ENCODE measurements around the gene CERS6.
"Not testable (repeated sequence)": the region's sequence is repeated elsewhere in the genome, so short reads cannot be mapped to it uniquely, and the experiment has no call there.

The CERS6 gene

GRCh38 chr2:168502852-168503251 lies 46.8 kb downstream of the CERS6 start:
- DNase-seq: not testable (repeated sequence)

DNA sequence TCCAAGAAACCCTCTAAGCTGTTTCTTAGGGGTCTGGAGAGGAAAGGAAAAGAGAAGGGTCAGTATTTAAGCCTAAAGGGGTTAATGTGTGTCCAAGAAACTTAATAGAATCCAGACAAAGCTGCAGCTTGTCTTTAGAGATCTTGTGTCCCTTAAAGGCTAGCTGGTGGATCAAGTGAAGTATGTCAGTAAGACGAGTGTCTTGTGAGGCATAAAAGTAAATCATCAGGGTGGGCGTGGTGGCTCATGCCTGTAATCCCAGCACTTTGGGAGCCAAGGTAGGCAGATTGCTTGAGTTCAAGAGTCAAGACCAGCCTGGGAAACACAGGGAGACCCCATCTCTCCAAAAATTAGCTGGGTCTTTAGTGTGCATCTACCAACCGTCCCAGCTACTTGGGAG lies 47.8 kb downstream of the CERS6 start:
- DNase-seq: no peak

GRCh38 chr2:168504323-168504722 lies 48.3 kb downstream of the CERS6 start:
- no peak for DNase-seq

GRCh38 chr2:168510125-168510756 lies 54.2 kb downstream of the CERS6 start:
- no peak for DNase-seq

DNA sequence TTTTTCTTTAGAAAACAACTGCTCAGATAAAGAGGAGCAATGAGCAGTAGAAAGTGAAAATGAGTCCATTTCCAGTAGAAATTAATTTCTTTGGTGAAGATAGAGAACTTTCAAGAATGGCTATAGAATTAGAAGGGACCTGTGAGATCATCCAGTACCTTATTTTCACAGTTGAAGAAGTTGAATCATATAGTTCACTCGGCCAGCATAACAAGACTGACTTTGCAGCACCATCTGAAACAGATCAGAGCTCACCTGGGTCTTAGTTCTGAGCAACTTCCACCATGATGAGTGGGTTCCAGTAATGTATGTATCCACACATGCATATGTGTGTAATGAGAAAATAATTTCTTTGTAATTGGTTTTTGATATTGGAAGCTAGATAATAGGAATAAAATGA lies 58.6 kb downstream of the CERS6 start:
- no peak for DNase-seq

GRCh38 chr2:168515502-168515901 lies 59.4 kb downstream of the CERS6 start:
- no peak for DNase-seq

DNA sequence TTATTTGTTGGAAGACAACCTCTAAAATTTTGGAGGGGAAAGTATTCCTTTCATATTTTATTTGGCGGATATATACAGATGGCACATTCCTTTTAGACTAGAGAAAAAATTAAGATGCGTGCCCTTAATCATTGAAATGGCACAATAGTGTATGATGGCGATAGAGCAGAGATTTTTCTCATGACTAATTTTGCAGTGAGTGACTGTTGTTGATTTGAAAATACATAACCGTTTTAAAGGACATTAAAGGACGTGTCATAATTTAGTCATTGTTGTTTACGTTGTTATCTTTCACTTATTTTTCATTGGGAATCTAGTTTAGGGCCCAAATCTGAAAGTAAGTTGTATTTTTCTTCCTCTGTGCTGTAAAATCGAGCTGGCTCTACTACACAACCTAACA lies 61.7 kb downstream of the CERS6 start:
- no peak for DNase-seq

GRCh38 chr2:168518555-168519066 lies 62.5 kb downstream of the CERS6 start:
- DNase-seq: no peak

- no peak for DNase-seq
Observed at GRCh38 chr2:168519534-168520308, 63.6 kb downstream of the CERS6 start.

- peak; percentile 45 for DNase-seq
Observed at GRCh38 chr2:168521053-168521741, 65.1 kb downstream of the CERS6 start.

DNA sequence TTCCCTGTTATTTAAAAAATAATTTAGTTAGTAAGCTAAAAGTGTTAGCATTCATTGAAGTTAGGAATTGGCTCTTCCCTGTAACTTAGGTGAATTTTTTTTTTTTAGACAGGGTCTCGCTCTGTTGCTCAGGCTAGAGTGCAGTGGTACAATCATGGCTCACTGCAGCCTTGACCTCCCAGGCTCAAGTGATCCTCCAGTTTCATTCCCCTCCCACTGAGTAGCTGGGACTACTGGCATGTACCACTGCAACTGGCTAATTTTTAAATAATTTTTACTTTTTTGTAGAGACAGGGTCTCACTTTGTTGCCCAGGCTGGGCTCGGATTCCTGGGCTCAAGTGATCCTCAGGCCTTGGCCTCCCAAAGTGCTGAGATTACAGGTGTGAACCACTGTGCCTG lies 66.4 kb downstream of the CERS6 start:
- DNase-seq: no peak

DNA sequence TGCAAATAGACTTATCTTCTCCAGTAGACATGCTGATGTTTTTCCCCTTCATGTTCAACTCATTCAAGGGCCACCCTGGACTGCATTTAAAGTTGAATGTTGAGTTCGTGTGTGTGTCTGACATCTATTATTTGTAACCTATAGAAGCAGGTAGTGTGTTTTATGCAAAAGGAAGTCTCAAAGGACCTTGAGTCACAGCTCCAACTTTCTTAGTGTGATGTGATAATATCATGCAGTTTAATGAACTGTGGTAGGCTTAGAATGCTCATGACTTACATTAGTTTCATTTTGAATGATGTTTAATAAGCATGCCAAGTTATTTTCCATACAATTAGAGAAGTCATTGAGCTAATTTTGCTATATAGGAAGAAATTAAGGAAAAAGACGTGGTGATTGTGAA lies 67.9 kb downstream of the CERS6 start:
- no peak for DNase-seq

- DNase-seq: no peak
Observed at GRCh38 chr2:168525020-168525419, 68.9 kb downstream of the CERS6 start.

- DNase-seq: no peak
Observed at GRCh38 chr2:168525716-168526446, 69.8 kb downstream of the CERS6 start.

DNA sequence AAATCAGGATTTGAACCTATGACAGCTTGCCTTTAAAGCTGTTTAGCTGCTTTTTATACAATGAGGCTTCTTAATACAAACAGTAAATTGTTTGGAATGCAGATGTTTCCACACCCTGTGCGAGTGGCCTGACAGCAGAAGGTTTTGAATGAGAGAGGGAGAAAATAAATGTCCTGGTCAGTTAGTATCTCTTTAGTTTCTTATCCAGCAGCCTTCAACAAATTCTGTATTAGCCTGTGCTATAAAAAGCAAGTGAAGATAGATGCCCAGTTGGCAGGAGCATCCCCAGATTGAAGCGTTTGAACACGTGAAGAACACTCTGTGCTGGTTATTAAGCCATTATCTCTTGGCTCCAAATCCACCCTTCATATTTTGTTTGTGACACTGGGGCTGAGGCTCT lies 70.6 kb downstream of the CERS6 start:
- no peak for DNase-seq

GRCh38 chr2:168528016-168528415 lies 71.9 kb downstream of the CERS6 start:
- DNase-seq: no peak

- no peak for DNase-seq
Observed at GRCh38 chr2:168528469-168528868, 72.4 kb downstream of the CERS6 start.

- DNase-seq: no peak
Observed at GRCh38 chr2:168529054-168529833, 73.2 kb downstream of the CERS6 start.

GRCh38 chr2:168529900-168530561 lies 74.0 kb downstream of the CERS6 start:
- DNase-seq: no peak

- DNase-seq: no peak
Observed at GRCh38 chr2:168530982-168531622, 75.0 kb downstream of the CERS6 start.

- no peak for DNase-seq
Observed at GRCh38 chr2:168534926-168535325, 78.9 kb downstream of the CERS6 start.
